GM10248 (cell line): ENCODE measurements around the gene NOC2L.

ENCODE experiments used
- CTCF ChIA-PET: fragments of 300-600 bp; sonication (Branson Sonifier 250); formaldehyde crosslinking; extraction: SDS; loops from one replicate; lab custom pipeline; 2021; ENCODE audit warnings: antibody characterized with exemption; lab: Yijun Ruan, JAX
- POLR2A ChIA-PET: fragments of 350-650 bp; sonication (Branson Sonifier 250); formaldehyde crosslinking; extraction: SDS; loops from one replicate; lab custom pipeline; 2020; ENCODE audit warnings: antibody characterized with exemption; lab: Yijun Ruan, JAX
- DNase-seq: peaks from one replicate; pipeline ENCODE4 v3.0.0; 2012; ENCODE audit errors: extremely low spot score
- TF ChIP-seq, protein P1 (sequence below): IDR thresholded peaks from 2 replicates; pipeline ENCODE4 v1.5.1; 2012; ENCODE audit warnings: mild to moderate bottlenecking, low read depth; ENCODE audit errors: extremely low read depth, missing control alignments, control extremely low read depth

NOC2L gene

DNA sequence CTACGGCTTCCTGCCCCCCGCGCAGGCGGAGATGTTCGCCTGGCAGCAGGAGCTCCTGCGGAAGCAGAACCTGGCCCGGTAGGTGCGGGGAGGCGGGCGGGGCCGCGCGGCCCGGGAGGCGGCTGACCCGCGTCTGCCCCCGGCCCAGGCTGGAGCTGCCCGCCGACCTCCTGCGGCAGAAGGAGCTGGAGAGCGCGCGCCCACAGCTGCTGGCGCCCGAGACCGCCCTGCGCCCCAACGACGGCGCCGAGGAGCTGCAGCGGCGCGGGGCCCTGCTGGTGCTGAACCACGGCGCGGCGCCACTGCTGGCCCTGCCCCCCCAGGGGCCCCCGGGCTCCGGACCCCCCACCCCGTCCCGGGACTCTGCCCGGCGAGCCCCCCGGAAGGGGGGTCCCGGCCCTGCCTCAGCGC lies 16.6 kb downstream of the NOC2L start:
- CTCF ChIA-PET = interaction anchor here (1.6 kb wide), 1 partner anchor 36 kb away, joined by 4 read pairs; no protein-coding TSS in a partner anchor
- POLR2A ChIA-PET = no interaction called here
- TF ChIP-seq, protein P1, sequence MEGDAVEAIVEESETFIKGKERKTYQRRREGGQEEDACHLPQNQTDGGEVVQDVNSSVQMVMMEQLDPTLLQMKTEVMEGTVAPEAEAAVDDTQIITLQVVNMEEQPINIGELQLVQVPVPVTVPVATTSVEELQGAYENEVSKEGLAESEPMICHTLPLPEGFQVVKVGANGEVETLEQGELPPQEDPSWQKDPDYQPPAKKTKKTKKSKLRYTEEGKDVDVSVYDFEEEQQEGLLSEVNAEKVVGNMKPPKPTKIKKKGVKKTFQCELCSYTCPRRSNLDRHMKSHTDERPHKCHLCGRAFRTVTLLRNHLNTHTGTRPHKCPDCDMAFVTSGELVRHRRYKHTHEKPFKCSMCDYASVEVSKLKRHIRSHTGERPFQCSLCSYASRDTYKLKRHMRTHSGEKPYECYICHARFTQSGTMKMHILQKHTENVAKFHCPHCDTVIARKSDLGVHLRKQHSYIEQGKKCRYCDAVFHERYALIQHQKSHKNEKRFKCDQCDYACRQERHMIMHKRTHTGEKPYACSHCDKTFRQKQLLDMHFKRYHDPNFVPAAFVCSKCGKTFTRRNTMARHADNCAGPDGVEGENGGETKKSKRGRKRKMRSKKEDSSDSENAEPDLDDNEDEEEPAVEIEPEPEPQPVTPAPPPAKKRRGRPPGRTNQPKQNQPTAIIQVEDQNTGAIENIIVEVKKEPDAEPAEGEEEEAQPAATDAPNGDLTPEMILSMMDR = no peak
- DNase-seq = no peak

DNA sequence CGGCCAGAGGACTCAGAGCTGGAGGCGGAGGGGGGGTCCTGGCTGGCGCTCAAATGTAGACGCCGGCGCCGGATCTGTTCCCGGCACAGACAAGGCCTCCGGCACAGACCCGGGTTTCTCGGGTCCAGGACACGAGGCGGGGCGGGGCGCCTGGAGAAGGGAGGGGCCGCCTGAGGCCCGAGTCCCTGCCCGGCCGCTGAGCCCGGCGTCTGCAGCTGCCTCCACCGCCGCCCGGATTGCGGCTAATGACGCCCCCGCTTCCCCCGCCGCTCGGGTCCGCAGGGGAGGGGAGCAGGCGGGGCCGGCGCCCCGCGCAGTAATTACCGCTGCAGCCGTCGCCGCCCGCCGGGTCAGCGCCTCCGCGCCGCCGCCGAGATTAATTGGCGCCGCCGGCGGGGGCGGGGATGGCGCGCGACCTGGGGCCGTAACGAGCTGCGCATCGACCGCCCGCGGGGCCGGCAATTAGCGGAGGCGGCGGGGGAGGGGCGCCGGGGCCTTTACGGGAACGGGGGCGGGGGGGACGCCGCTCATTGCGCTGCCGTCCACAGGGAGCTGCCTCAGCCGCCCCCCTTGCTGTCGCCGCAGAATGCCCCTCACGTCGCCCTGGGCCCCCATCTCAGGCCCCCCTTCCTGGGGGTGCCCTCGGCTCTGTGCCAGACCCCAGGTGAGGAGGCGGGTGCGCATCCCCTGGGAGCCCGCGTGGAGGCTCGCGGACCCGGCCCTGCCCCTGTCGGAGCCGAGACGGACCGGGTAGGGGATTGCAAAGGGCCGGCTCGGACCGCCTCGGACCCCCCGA lies 17.3 kb downstream of the NOC2L start:
- ChIA-PET POLR2A (no interaction called here), CTCF (interaction anchor here (1.6 to 5.6 kb wide), 2 partner anchors 36 to 37 kb away, joined by 4 to 34 read pairs; no protein-coding TSS in a partner anchor)
- TF ChIP-seq, protein P1 = no peak
- peak; percentile 61 for DNase-seq

GRCh38 chr1:941015-941587 lies 18.0 kb downstream of the NOC2L start:
- ChIA-PET CTCF (interaction anchor here (1.0 to 5.6 kb wide), 3 partner anchors 26 to 43 kb away, joined by 3 to 34 read pairs (median 3); no protein-coding TSS in a partner anchor), POLR2A (no interaction called here)
- DNase-seq = no peak
- TF ChIP-seq, protein P1 = no peak

DNA sequence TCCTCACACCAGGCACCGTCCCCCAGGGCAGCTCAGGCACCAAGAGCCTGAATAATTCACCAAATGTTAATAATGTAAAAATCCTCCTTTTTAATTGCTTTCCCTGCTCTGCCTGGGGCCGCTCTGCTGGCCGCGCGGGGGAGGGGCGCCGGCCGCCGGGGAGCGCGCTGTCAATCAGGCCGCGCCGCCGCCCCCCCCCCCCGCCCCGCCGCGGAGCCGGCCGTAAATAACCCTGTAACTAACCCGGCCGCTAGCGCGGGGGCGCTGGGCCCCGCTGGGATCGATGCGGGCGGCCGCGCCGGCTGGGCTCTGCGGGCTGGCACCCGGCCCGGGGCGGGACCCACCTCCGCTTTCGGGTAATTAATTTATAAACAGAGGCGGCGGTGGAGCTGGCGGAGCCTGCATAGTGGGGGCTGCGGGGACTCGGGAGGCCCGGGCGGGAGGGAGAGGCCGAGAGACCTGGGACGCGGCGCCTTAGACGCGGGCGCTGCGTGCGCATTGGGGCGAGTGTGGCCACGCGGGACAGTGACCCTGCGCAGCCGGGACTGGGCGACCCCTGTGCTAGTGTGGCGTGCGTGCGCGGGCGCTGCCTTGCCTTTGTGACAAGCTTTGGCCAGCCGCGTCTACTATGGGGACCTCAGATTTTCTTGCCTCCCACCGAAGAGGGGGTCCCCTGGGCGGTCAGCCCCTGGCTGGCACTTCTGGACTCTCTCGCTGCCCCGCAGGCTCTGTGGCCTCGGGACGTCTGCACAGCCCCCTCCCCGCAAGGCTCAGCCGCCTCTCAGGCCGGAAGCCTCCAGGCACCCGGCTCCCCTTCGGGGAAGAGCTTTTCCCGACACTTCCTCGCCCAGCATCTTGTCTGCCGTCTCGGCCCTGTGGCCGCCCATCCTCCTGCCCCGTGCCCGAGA lies 18.7 kb downstream of the NOC2L start:
- TF ChIP-seq, protein P1 = no peak
- CTCF ChIA-PET = interaction anchor here (1.0 to 5.6 kb wide), 4 partner anchors 10 to 43 kb away, joined by 3 to 34 read pairs (median 4); no protein-coding TSS in a partner anchor
- POLR2A ChIA-PET = no interaction called here
- peak; percentile 68 for DNase-seq

- TF ChIP-seq, protein P1 = no peak
- CTCF ChIA-PET = interaction anchor here (1.8 to 5.6 kb wide), 2 partner anchors 9 to 35 kb away, joined by 4 to 34 read pairs; no protein-coding TSS in a partner anchor
- POLR2A ChIA-PET = no interaction called here
- no peak for DNase-seq
Measured at GRCh38 chr1:939511-940106, 19.4 kb downstream of the NOC2L start.
